ENCODE measurements around the gene MYL3.

GRCh38 chr3:46900007-46900292, 36.7 kb upstream of the MYL3 start:
- TF ChIP-seq CTCF (IDR thresholded peaks at IDR 0.05): no peak
- TF ChIP-seq ZFX (IDR thresholded peaks at IDR 0.05; ENCODE audit: borderline replicate concordance): no peak

Data from 22Rv1 (cell line).